GM12878 (cell line): ENCODE measurements around the gene PPDPF. TPM values are rescaled to one million over a fixed set of nuclear protein-coding genes. Genes with fewer than 3 reads are reported as not detected.

Experiments used
- ATAC-seq: fragments of 200-7000 bp; cut with Tn5 transposase; 3 replicates; pipeline ENCODE4 v1.9.1; 2020; ENCODE audit warnings: mild to moderate bottlenecking, moderate library complexity
- BruUV-seq: library from RNA; stranded (reverse); fragments of 400-500 nt; replicated peaks from 2 replicates; lab custom pipeline; 2021; lab: Mats Ljungman, UMichigan
- CTCF ChIA-PET: fragments of 300-600 bp; sonication (Branson Sonifier 250); formaldehyde crosslinking; extraction: SDS; loops from one replicate; lab custom pipeline; 2021; ENCODE audit warnings: inconsistent platforms; lab: Yijun Ruan, JAX
- POLR2A ChIA-PET: fragments of 350-600 bp; formaldehyde crosslinking; extraction: SDS; loops from one replicate; lab custom pipeline; 2021; ENCODE audit warnings: inconsistent platforms; lab: Charles Lee
- RAD21 ChIA-PET: fragments of 300-600 bp; sonication (Branson Sonifier 250); formaldehyde crosslinking; loops from one replicate; lab custom pipeline; 2023; ENCODE audit warnings: antibody characterized with exemption; ENCODE audit not compliant: unreplicated experiment; lab: Charles Lee
- SMC1A ChIA-PET: fragments of 300-600 bp; sonication (Branson Sonifier 250); formaldehyde crosslinking; loops from one replicate; lab custom pipeline; 2023; ENCODE audit not compliant: unreplicated experiment, uncharacterized antibody; lab: Charles Lee
- DNase-seq: peaks from one replicate; pipeline ENCODE4 v3.0.0-alpha.2; 2011; ENCODE audit warnings: low read depth, low spot score
- FAIRE-seq: peaks from 3 replicates; lab custom pipeline; 2011; peaks lifted over from hg19 to GRCh38; lab: Jason Lieb, UNC
- H2AFZ ChIP-seq: 2 replicates; pipeline ENCODE4 v1.6.0; 2011; ENCODE audit warnings: low read depth, low read length, control low read depth; ENCODE audit not compliant: control insufficient read depth
- H3K27ac ChIP-seq: 2 replicates; pipeline ENCODE4 v1.5.1; 2011; ENCODE audit warnings: control low read depth; ENCODE audit not compliant: control insufficient read depth, insufficient read depth
- H3K27me3 ChIP-seq, 2 experiments: replicated peaks in 1 of 2; 2 replicates each; pipeline versions ENCODE4 v1.6.0 to v1.6.1; 2011; ENCODE audit warnings: low read length in 1 of 2; ENCODE audit not compliant: control insufficient read depth in 2 of 2, insufficient read depth in 2 of 2
- H3K36me3 ChIP-seq, 2 experiments: 2 replicates each; pipeline ENCODE4 v1.5.1; 2011; ENCODE audit warnings: low read length in 1 of 2; ENCODE audit not compliant: control insufficient read depth in 2 of 2, insufficient read depth in 2 of 2
- H3K4me1 ChIP-seq: 2 replicates; pipeline ENCODE4 v1.6.1; 2011; ENCODE audit warnings: mild to moderate bottlenecking, low read length, moderate library complexity, mixed read lengths; ENCODE audit not compliant: control insufficient read depth, insufficient read depth
- H3K4me2 ChIP-seq: 2 replicates; pipeline ENCODE4 v1.6.0; 2011; ENCODE audit warnings: control low read depth; ENCODE audit not compliant: control insufficient read depth, insufficient read depth
- H3K4me3 ChIP-seq: fragments of 200-600 bp; sonication (generic); 2 replicates; pipeline ENCODE4 v1.5.1; 2016
- H3K79me2 ChIP-seq: 2 replicates; pipeline ENCODE4 v1.6.0; 2011; ENCODE audit warnings: low read length; ENCODE audit not compliant: control insufficient read depth, insufficient read depth
- H3K9ac ChIP-seq: 2 replicates; pipeline ENCODE4 v1.8.0; 2011; ENCODE audit warnings: low read length, control low read depth, mixed read lengths; ENCODE audit not compliant: control insufficient read depth, insufficient read depth
- H3K9me3 ChIP-seq: replicated peaks from 3 replicates; pipeline ENCODE4 v1.5.1; 2011; ENCODE audit warnings: mild to moderate bottlenecking, low read length; ENCODE audit not compliant: control insufficient read depth, insufficient read depth
- H4K20me1 ChIP-seq: 2 replicates; pipeline ENCODE4 v1.6.0; 2011; ENCODE audit not compliant: control insufficient read depth, insufficient read depth
- ATF7 ChIP-seq: fragments of 450-650 bp; IDR thresholded peaks from 2 replicates; pipeline ENCODE4 v1.6.1; 2016; ENCODE audit warnings: low read depth, mild to moderate bottlenecking
- BCL11A ChIP-seq: IDR thresholded peaks from 2 replicates; pipeline ENCODE4 v1.6.1; 2011; ENCODE audit warnings: low read depth, low read length
- BMI1 ChIP-seq: fragments of 450-650 bp; IDR thresholded peaks from 2 replicates; pipeline ENCODE4 v1.6.1; 2016; ENCODE audit warnings: mild to moderate bottlenecking, moderate library complexity, borderline replicate concordance
- CBFB ChIP-seq: IDR thresholded peaks from 2 replicates; pipeline ENCODE4 v1.6.1; 2016; ENCODE audit warnings: antibody characterized with exemption, low read depth
- CBX5 ChIP-seq: sonication (generic); IDR thresholded peaks from 2 replicates; pipeline ENCODE4 v1.6.1; 2016; ENCODE audit warnings: low read depth, moderate library complexity, mild to moderate bottlenecking, inconsistent platforms
- ESRRA ChIP-seq: IDR thresholded peaks from 2 replicates; pipeline ENCODE4 v1.6.1; 2012; ENCODE audit warnings: mild to moderate bottlenecking, low read length, improper control_type of control experiment
- HSF1 ChIP-seq: fragments of 150-350 bp; IDR thresholded peaks from 2 replicates; pipeline ENCODE4 v1.6.1; 2014; ENCODE audit warnings: mild to moderate bottlenecking, low read depth, low read length
- MEF2A ChIP-seq: IDR thresholded peaks from 2 replicates; pipeline ENCODE4 v1.6.1; 2011; ENCODE audit warnings: low read depth, mild to moderate bottlenecking, low read length, moderate library complexity; ENCODE audit not compliant: insufficient read depth
- MYB ChIP-seq: fragments of 150-350 bp; IDR thresholded peaks from 2 replicates; pipeline ENCODE4 v1.6.1; 2014; ENCODE audit warnings: mild to moderate bottlenecking, low read depth, low read length, borderline replicate concordance
- ZBTB33 ChIP-seq: fragments of 450-650 bp; IDR thresholded peaks from 2 replicates; pipeline ENCODE4 v1.6.1; 2017; ENCODE audit warnings: mild to moderate bottlenecking
- ZNF274 ChIP-seq: IDR thresholded peaks from one replicate; pipeline ENCODE4 v1.8.0; 2011; ENCODE audit not compliant: insufficient read length, insufficient read depth
- WGBS: methylation state at CpG from one replicate; pipeline ENCODE4 v1.1.6; 2016; ENCODE audit warnings: low lambda C conversion rate; ENCODE audit not compliant: insufficient replicate concordance, insufficient coverage; ENCODE audit errors: missing lambda C conversion rate; 5-methylcytosine and 5-hydroxymethylcytosine counted together
- in situ Hi-C: fragments of 300-500 bp; cut with MboI; formaldehyde crosslinking; loops from 9 replicates; pipeline ENCODE4 v1.14.3; 2018; ENCODE audit warnings: mixed read lengths
- intact Hi-C: fragments of 100-400 bp; cut with micrococcal nuclease; formaldehyde crosslinking; loops from one replicate; pipeline ENCODE4 v1.14.2; 2022; ENCODE audit not compliant: unreplicated experiment
- polyA plus RNA-seq, 11 experiments: library from polyadenylated mRNA; depleted of rRNA in 4 of 11; unstranded in 6 of 11; stranded (reverse) in 5 of 11; fragments of >200 nt; fragmentation: Nextera tagmentation in 4 of 11; fragmentation: Illumina TruSeq in 1 of 11; extraction: Ambion mirVana in 4 of 11; extraction: Trizol in 1 of 11; gene quantifications; 1 replicate in 1 of 11; 2 replicates in 10 of 11; pipeline versions ENCODE4 v1.2.1 to v1.2.3, GENCODE V29; 2011 to 2016; ENCODE audit warnings: inconsistent platforms in 2 of 11, missing spikeins in 2 of 11, low read depth in 1 of 11
- total RNA-seq, 4 experiments: library from RNA; depleted of rRNA in 3 of 4; stranded (reverse); fragments of >200 nt in 3 of 4; fragmentation: Illumina TruSeq in 1 of 4; extraction: Trizol in 1 of 4; gene quantifications; 2 replicates each; pipeline versions ENCODE4 v1.2.1 to v1.2.3, GENCODE V29; 2013 to 2021
- TF ChIP-seq, protein P1 (sequence below): fragments of 450-650 bp; IDR thresholded peaks from 2 replicates; pipeline ENCODE4 v1.6.1; 2016; ENCODE audit warnings: mild to moderate bottlenecking

PPDPF gene
- total and polyA plus RNA-seq, 10 of the 15 experiments (the other 5 are each of a cell fraction or from before 2014, with no cell fraction given): 0.32 to 154 (median 22.8) TPM

DNA sequence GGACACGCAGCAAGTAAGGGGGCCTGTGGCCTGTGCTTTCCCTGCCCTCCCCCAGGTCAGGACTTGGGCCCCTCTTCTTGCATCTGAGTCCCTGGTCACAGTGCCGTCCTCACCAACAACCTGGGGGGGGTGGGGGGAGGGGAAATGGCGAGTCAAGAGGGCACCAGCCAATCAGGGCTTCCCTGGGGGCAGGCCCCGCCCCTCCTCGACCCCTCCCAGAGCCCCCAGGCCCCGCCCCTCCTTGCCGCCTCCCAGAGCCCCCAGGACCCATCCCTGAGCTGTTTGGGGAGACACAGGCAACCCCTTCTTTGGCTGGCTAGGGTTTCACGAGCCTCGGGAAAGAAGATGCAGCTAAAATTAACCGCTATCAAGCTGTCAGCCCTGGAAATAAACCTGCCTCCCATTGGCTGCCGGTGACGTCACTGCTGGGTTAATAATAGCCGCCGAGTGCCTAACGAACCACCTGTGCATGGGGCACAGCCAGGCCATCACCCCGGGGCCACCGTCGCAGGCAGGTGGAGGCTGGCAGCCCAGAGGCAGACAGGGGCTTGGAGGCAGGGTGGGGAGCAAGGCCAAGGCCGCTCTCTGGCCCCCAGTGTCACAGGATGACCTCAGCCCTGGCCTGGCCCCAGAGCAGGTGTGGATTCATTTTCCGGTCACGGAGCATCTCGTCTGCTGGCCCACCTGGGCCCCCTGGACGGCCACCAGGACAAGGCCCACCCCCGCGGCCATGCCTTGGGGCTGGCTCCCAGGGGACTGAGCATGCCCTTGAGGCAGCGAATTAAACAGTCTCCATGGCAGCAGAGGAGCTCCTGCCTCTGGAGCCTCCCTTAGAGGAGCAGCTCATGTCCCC lies 18.5 kb upstream of the PPDPF start:
- ATAC-seq: peak; percentile 38
- H3K79me2 ChIP-seq: no peaks in the 10 kb centered on the region
- intact Hi-C loops (no loop called here), in situ Hi-C loops (no loop called here)
- no peak overlapping the region for H3K4me2 ChIP-seq
- TF ChIP-seq MYB (no peak), ATF7 (peak; percentile 63), MEF2A (0 out of 2 replicates have a peak, but pooled peaks have one; percentile 27)
- H3K27me3 ChIP-seq: peaks cover 1 to 4% of the 10 kb centered on the region in 2 experiments; a peak in 3 of 4 replicates
- no peak for FAIRE-seq
- SMC1A ChIA-PET: no interaction called here
- H3K9me3 ChIP-seq: no peaks in the 10 kb centered on the region; the same call in 2 of the 3 replicates
- H3K4me1 ChIP-seq: no peaks in the 10 kb centered on the region
- CTCF ChIA-PET: no interaction called here
- H3K4me3 ChIP-seq: no peak overlapping the region
- RAD21 ChIA-PET: no interaction called here
- H3K27ac ChIP-seq: no peak overlapping the region
- 12% methylated on average over 25 of the region's 26 CpGs for WGBS
- no TSS peak for BruUV-seq
- DNase-seq: no peak
- POLR2A ChIA-PET: no interaction called here
- no peak overlapping the region for H2AFZ ChIP-seq
- no peaks in the 10 kb centered on the region for H4K20me1 ChIP-seq
- H3K36me3 ChIP-seq: no peaks in the 10 kb centered on the region
- H3K9ac ChIP-seq: no peak overlapping the region

DNA sequence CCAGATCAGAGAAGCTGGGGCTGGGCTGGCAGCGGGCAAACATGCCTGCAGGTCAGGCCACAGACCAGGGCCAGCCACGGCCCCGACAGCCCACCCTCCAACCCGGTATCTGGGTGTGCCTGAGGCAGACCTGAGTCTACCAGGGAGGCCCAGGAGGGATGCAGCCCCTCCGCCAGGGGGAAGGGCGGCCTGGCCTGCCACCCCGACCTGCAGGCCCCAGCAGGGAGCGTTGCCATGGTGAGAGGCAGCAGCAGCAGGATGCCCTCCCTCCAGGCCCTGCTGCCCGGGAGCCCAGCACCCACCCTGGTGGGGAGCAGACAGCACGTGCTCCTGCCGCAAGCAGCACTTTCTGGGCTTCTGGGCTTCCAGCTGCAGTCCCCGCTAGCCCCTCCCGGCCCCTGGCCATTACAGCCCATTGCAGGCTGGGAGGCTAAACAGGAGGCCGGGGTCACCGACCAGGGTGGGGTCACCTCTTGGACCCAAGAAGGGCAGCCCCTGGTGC lies 17.8 kb upstream of the PPDPF start:
- no peak for FAIRE-seq
- Histone ChIP-seq H3K36me3 (no peaks in the 10 kb centered on the region), H3K4me1 (no peaks in the 10 kb centered on the region), H3K9me3 (no peaks in the 10 kb centered on the region; the same call in 2 of the 3 replicates), H2AFZ (no peak overlapping the region), H4K20me1 (no peaks in the 10 kb centered on the region), H3K27me3 (peaks cover 1 to 4% of the 10 kb centered on the region in 2 experiments; a peak in 3 of 4 replicates), H3K4me3 (no peak overlapping the region), H3K9ac (no peak overlapping the region), H3K27ac (no peak overlapping the region), H3K79me2 (no peaks in the 10 kb centered on the region), H3K4me2 (no peak overlapping the region)
- RAD21 ChIA-PET: no interaction called here
- in situ Hi-C loops: no loop called here
- ATAC-seq: no peak
- POLR2A ChIA-PET: no interaction called here
- SMC1A ChIA-PET: no interaction called here
- DNase-seq: no peak
- CTCF ChIA-PET: no interaction called here
- 68% methylated on average over 15 of the region's 15 CpGs for WGBS
- intact Hi-C loops: no loop called here
- BruUV-seq: no TSS peak
- TF ChIP-seq HSF1: no peak
- TF ChIP-seq ATF7: no peak
- TF ChIP-seq ZBTB33: no peak
- TF ChIP-seq CBX5: no peak
- TF ChIP-seq, protein P1, sequence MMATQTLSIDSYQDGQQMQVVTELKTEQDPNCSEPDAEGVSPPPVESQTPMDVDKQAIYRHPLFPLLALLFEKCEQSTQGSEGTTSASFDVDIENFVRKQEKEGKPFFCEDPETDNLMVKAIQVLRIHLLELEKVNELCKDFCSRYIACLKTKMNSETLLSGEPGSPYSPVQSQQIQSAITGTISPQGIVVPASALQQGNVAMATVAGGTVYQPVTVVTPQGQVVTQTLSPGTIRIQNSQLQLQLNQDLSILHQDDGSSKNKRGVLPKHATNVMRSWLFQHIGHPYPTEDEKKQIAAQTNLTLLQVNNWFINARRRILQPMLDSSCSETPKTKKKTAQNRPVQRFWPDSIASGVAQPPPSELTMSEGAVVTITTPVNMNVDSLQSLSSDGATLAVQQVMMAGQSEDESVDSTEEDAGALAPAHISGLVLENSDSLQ: no peak
- no peak for TF ChIP-seq BMI1
- TF ChIP-seq ZNF274: no peak
- TF ChIP-seq ESRRA: no peak
- no peak for TF ChIP-seq CBFB
- no peak for TF ChIP-seq BCL11A
